HL-60 (cell line): Measurements from ENCODE around the gene GTF2A1L.

Source experiments
- DNase-seq, 2 experiments: peaks; one replicate each; pipeline ENCODE4 v3.0.0-alpha.2; 2010 to 2020; ENCODE audit warnings: low read depth in 1 of 2, low spot score in 1 of 2
- H3K27ac ChIP-seq: fragments of 250-450 bp; sonication (Bioruptor Pico); replicated peaks from 2 replicates; pipeline ENCODE4 v1.5.1; 2020; ENCODE audit warnings: mild to moderate bottlenecking, moderate library complexity
- H3K27me3 ChIP-seq: fragments of 250-450 bp; sonication (Bioruptor Pico); 2 replicates; pipeline ENCODE4 v1.5.1; 2021; ENCODE audit warnings: mild to moderate bottlenecking, moderate library complexity; ENCODE audit not compliant: insufficient read depth, poor library complexity, severe bottlenecking
- H3K4me3 ChIP-seq: replicated peaks from 2 replicates; pipeline ENCODE4 v1.5.1; 2011; ENCODE audit warnings: mild to moderate bottlenecking, control low read depth, low read length; ENCODE audit not compliant: insufficient read depth
- CTCF ChIP-seq: IDR thresholded peaks from one replicate; pipeline ENCODE4 v1.5.1; 2011; ENCODE audit warnings: low read length, control low read depth, inconsistent platforms; ENCODE audit not compliant: insufficient read depth
- GABPA ChIP-seq: IDR thresholded peaks from 2 replicates; pipeline ENCODE4 v1.6.1; 2012; ENCODE audit warnings: low read depth
- POLR2AphosphoS5 ChIP-seq: IDR thresholded peaks from 2 replicates; pipeline ENCODE4 v1.6.1; 2012; ENCODE audit warnings: low read depth
- SPI1 ChIP-seq: IDR thresholded peaks from 2 replicates; pipeline ENCODE4 v1.6.1; 2012; ENCODE audit warnings: low read depth, mild to moderate bottlenecking, borderline replicate concordance
- TF ChIP-seq, protein P1 (sequence below): IDR thresholded peaks from 2 replicates; pipeline ENCODE4 v1.6.1; 2012; ENCODE audit warnings: low read depth; ENCODE audit not compliant: insufficient replicate concordance

The GTF2A1L gene

GRCh38 chr2:48633143-48633542, 15.5 kb downstream of the GTF2A1L start:
- DNase-seq, result no peak
- TF ChIP-seq, protein P1, sequence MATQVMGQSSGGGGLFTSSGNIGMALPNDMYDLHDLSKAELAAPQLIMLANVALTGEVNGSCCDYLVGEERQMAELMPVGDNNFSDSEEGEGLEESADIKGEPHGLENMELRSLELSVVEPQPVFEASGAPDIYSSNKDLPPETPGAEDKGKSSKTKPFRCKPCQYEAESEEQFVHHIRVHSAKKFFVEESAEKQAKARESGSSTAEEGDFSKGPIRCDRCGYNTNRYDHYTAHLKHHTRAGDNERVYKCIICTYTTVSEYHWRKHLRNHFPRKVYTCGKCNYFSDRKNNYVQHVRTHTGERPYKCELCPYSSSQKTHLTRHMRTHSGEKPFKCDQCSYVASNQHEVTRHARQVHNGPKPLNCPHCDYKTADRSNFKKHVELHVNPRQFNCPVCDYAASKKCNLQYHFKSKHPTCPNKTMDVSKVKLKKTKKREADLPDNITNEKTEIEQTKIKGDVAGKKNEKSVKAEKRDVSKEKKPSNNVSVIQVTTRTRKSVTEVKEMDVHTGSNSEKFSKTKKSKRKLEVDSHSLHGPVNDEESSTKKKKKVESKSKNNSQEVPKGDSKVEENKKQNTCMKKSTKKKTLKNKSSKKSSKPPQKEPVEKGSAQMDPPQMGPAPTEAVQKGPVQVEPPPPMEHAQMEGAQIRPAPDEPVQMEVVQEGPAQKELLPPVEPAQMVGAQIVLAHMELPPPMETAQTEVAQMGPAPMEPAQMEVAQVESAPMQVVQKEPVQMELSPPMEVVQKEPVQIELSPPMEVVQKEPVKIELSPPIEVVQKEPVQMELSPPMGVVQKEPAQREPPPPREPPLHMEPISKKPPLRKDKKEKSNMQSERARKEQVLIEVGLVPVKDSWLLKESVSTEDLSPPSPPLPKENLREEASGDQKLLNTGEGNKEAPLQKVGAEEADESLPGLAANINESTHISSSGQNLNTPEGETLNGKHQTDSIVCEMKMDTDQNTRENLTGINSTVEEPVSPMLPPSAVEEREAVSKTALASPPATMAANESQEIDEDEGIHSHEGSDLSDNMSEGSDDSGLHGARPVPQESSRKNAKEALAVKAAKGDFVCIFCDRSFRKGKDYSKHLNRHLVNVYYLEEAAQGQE, result no peak
- no peak for TF ChIP-seq SPI1
- no peak for TF ChIP-seq POLR2AphosphoS5
- no peak for TF ChIP-seq CTCF
- TF ChIP-seq GABPA, result no peak
- no peak overlapping the region for H3K4me3 ChIP-seq
- peaks cover 5% of the 10 kb centered on the region for H3K27me3 ChIP-seq
- no peak overlapping the region for H3K27ac ChIP-seq

DNA sequence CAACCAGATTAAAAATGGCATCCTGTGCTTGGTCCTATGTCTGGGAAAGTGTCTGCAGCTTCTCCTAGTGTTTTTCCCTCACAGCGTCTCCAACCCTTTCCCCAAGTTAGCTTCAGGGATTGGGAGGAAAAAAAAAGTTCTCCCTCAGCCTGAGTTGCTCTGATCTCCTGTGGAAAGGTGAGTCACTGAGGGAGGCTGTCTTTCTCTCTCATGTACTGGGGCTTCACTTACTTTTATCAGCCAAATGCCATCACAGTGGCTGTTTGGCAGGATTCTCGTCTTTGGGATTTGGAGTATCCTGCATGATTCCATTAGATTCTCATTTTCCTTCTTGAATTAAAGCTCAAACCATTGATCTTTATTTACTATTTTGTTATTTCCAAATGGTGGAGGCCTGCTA, 18.1 kb downstream of the GTF2A1L start:
- Histone ChIP-seq H3K27ac (no peak overlapping the region), H3K27me3 (peaks cover 5% of the 10 kb centered on the region), H3K4me3 (no peak overlapping the region)
- TF ChIP-seq SPI1 (no peak), CTCF (no peak), POLR2AphosphoS5 (no peak), GABPA (no peak)
- TF ChIP-seq, protein P1, result no peak
- no peak for DNase-seq

GRCh38 chr2:48638261-48638660, 20.6 kb downstream of the GTF2A1L start:
- no peak for TF ChIP-seq CTCF
- TF ChIP-seq SPI1, result no peak
- TF ChIP-seq POLR2AphosphoS5, result no peak
- TF ChIP-seq, protein P1, result no peak
- no peak for TF ChIP-seq GABPA
- H3K4me3 ChIP-seq, result no peak overlapping the region
- no peak for DNase-seq
- no peak overlapping the region for H3K27ac ChIP-seq
- peaks cover 5% of the 10 kb centered on the region for H3K27me3 ChIP-seq
